Fibroblast of skin of scalp (primary cell): ENCODE results near the gene GIPC2.
"Not testable (repeated sequence)": the region's sequence is repeated elsewhere in the genome, so short reads cannot be mapped to it uniquely, and the experiment has no call there.

ENCODE experiments used
- DNase-seq: peaks from one replicate; pipeline ENCODE4 v3.0.0-alpha.2; 2013

Gene GIPC2

DNA sequence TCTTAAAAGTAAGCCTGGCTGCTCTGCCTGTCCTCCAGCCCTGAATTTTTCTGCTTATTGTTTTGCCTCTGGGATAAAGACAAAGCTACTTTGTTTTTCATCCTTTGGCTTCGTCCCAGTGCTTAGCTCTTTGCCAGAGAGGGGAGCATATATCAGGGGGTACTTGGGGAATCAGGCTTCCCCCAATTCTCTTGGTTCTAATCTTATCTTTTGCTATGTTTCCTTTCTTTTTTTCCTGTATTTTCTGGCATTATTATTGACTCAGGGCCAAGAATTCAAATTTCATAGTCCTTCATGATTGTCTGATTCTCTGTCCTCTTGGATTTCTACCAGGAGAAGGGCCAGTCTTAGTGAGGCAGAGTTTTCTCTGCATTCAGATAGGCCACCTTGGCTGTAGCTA is 51.2 kb downstream of the GIPC2 start:
- no peak for DNase-seq

DNA sequence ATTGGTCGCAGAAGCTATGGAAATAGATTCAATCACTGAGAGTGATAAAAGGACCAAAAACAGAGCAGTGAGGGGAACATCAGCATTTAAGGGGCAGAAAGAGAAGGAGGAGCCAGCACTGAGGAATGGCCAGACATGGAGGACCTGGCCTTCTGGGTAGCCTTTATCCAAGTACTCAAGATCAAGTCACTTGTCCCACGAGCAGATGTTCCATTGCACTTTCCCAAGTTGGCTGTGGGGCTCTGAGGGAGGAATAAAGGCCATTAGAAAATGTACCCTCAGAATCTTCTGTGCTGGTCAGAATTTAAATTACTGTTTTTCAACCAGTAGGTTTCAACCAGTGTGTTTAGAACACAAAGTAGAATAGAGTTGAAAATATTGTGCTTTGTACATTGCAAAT is 55.3 kb downstream of the GIPC2 start:
- no peak for DNase-seq

DNA sequence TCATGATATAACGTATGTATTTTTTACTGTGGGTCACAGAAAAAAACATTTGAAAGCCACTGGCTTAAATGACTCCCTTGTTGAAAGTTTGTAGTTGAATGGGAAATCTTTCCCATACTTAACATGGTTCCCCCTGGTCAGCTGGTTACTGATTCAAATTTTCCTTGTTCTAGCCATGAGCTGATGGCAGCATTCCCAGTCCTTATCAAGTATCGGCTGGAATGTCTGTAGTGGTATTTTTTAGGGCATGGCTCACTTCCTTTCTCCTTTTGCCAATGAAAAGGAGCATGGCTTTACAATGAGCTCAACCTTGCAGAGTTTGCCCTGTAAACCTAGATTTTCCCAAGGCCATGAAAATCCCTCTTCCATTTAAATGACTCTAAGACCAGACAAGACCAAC is 55.7 kb downstream of the GIPC2 start:
- DNase-seq = peak; percentile 94

DNA sequence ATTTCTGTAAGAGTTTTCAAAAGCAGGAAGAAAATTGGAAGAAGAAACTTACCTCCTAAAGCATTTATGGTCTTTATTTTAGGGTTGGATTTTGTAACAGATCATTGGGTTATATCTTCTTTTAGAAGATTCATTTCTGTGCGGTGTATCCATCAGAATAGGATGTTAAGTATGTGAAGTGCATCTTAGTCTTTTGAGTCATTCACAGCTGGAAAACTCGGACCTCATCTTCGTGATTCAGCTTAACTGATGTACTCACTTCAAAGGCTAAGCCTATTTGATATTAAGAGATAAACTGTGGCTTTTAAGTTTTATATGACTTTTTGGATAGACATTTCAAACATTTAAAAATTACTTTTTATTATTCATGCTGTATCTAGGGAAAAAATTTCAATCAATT is 56.3 kb downstream of the GIPC2 start:
- peak; percentile 88 for DNase-seq

DNA sequence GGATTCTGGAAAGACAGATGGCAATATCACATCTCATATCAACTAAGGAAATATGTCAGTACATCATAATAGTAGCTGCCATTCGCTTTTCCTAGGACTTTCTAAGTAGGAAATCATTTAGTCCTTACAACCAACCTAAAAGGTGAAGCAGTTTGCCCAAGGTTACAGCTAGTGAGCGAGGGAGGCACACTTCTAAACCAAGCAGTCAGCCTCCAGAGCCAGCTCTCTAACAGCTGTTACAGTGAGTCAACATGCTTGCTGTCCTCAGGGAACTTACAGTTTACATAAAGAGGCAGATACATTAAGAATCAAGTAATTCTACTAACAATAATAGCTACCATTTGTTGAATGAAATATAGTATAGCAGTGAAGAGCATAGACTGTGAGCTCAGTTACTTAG is 57.1 kb downstream of the GIPC2 start:
- DNase-seq = peak; percentile 22

DNA sequence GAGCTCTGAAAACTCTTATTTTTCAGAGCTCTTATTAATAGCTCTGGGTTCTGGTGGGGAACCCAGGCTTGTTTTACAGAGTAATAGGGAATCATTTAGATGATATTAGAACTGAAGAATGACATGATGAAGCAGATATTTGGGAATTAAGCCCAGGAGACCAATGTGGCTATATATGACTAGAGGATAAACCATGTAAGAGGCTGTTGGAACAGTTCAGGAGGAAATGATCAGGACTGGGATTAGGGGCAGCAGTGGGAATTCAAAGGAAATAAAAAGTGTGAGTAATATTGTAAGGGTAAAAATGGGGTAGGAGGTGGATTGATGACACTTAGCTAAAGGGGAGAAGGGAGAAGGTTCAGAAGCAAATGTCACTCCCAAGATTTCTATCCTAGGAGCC is 58.6 kb downstream of the GIPC2 start:
- DNase-seq = peak; percentile 91

DNA sequence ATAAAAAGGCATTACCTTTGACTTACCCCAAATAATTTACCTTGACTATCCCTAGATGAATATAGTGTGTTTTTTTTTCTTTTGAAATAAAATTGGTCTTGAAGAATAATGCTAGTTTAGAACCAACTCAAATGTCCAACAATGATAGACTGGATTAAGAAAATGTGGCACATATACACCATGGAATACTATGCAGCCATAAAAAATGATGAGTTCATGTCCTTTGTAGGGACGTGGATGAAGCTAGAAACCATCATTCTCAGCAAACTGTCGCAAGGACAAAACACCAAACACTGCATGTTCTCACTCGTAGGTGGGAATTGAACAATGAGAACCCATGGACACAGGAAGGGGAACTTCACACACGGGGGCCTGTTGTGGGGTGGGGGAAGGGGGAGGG is 63.9 kb downstream of the GIPC2 start:
- DNase-seq = not testable (repeated sequence)

DNA sequence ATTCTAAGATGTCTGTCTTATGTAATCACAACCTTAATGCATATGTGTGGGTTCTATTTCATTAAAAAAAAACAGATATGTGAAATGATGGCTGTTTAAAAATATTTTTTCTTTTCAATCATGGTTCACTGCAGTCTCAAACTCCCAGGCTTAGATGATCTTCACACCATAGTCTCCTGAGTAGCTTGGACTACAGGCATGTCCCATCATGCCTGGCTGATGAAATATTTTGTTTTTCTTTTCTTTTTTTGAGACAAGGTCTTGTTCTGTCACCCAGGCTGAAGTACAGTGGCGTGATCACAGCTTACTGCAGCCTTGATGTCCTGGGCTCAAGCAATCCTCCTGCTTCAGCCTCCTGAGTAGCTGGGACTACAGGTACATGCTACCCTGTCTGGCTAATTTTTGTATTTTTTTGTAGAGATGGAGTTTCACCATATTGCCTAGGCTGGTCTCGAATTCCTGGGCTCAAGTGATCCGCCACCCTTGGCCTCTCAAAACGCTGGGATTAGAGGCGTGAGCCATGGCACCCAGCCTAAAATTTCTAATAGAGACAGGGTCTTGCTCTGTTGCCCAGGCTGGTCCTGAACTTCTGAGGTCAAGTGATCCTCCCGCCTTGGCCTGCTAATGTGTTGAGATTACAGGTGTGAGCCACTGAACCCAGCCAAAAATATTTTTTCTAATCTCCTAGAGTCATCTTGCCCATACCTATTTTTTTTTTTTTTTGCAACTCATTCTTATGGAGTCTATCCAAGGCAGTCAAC is 67.6 kb downstream of the GIPC2 start:
- peak; percentile 11 for DNase-seq

DNA sequence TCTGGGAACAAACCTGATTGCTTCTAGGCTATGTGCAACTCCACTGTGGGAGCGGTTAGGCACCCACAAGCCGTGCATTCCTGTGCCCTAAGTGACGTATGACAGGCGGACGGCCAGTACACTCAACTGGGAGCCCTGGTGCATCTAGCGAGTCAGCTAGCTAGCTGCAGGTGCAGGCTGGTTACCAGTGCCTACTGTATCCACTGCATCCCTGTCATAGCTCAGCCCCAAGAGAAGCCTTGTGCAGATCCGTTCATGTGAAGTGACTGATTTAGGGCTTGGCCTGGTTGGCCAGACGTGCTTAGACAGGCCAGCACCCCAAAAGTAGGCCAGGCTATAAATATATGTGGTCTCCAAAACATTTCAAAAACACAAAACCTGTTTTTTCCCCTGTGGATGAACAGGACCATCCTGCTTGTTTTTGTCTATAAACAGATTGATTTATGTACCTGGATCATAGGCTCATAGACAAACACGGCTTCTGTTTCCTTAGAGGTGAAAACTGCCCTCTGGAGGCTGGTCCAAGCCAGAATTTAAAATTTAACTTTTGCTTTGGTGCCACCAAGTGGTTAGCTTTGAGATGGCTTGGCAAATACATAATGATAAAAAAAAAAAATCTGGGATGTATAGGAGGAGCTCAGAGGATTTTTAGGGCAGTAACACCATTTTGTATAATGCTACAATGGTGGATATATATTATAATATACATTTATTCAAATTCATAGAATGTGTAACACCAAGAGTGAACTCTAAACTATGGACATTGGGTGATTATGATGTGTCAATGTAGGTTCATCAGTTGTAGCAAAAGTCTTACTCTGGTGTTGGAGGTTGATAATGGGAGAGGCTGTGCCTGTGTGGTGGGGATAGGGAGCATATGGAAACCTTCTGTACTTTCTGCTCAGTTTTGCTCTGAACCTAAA is 68.5 kb downstream of the GIPC2 start:
- peak; percentile 80 for DNase-seq

DNA sequence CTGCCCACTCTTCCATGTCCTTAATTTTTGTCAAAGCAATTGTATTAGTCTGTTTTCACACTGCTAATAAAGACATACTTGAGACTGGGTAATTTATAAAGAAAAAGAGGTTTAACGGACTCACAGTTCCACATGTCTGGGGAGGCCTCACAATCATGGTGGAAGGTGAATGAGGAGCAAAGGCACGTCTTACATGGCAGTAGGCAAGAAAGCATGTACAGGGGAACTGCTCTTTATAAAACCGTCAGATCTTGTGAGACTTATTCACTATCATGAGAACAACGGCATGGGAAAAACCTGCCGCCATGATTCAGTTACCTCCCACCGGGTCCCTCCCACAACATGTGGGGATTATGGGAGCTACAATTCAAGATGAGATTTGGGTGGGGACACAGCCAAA is 74.7 kb downstream of the GIPC2 start:
- DNase-seq = not testable (repeated sequence)

DNA sequence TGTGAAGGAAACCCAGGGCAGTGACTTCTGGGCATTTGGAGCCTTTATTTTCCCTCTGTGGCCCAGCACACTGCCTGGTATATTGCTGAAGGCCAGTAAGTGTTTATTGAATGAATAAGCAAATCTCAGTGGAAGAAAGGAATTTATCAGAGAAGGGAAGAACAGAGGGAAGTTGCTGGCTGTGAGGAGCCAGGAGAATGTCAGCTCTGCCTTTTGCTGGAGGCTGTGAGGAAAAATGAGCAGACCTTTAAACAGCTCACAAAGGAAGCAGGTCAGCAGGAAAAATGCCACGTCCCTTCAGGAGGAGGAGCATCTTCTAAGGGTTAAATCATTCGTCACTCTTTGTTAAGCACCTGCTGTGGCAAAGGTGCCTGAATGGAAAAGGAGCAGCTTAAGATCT is 75.9 kb downstream of the GIPC2 start:
- peak; percentile 17 for DNase-seq

DNA sequence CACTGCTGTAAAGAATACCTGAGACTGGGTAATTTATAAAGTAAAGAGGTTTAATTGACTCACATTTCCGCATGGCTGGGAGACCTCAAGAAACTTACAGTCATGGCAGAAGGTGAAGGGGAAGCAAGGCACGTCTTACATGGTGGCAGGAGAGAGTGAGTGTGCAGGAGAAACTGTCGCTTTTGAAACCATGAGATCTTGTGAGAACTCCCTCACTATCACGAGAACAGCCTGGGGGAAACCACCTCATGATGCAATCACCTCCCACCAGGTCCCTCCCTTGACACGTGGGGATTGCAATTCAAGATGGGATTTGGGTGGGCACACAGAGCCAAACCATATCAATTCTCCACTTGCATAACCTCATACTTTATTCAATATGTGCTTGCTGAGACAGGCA is 76.6 kb downstream of the GIPC2 start:
- no peak for DNase-seq

DNA sequence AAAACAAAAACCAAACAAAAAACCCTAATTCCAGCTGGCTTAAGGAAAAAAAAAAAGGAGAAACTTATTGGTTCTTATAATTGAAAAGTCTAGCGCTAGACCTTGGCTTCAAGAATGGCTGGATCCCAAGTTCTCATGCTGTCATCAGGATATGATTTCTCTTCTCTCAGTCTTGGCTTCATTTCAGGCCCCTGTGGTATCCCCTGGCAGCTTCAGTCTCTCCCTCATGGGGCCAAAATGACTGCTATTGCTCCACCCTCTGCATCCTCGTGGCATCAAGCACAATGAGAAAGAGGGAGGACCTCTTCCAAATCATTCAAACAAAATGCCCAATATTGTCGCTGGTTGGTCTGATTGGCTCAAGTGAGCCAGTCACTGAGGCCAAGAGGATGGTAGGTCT is 80.7 kb downstream of the GIPC2 start:
- DNase-seq = peak; percentile 77

DNA sequence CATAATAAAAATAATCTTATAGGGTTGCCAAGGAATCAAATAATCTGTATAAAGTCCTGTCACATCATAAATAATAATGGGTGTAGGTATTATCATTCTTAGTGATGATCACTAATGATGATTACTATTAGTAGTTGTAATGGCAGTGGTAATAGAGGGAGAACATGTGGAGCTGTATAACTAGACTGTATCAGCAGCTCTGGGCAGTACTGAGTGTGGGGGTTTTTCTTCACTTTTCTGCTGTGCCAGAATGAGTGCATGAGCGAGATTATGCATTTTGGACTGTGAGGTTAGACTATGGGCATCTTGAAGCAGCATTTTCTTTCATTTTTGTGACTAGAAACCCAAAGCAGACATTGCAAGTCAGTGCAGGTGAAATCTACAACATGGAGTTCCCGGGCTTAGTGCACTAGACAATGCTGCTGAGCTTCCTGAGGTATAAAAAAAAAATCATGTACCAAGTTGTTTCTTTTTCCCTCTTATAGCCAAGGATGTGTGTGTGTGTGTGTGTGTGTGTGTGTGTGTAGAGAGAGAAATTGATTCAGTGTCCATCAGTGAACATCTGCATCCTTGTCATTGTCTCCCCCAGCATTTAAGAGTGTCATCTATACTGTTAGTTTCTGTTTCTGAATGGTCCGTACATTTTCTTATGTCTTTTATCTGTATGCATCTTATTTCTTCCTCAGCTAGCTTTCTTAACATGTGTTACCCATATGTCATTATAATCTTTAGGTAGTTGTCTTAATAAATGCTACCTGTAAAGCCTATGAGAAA is 86.6 kb downstream of the GIPC2 start:
- DNase-seq = no peak

DNA sequence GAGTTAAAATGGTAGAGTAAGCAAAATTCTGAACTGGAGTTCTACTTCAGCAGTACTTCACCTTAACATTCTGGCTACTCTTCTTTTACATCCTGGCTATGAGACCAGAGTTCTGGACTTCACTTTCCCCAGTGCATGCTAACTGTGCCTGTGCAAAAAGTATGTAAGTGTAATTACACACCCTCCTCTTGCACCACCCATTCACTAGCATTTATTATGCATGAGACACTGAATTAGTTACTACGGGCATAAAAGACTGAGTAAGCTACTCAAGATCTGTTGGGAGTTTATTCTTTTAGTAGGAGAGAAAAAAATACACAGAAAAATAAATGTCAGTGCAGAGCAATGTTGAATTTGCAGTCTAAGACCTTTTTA is 87.2 kb downstream of the GIPC2 start:
- DNase-seq = no peak

DNA sequence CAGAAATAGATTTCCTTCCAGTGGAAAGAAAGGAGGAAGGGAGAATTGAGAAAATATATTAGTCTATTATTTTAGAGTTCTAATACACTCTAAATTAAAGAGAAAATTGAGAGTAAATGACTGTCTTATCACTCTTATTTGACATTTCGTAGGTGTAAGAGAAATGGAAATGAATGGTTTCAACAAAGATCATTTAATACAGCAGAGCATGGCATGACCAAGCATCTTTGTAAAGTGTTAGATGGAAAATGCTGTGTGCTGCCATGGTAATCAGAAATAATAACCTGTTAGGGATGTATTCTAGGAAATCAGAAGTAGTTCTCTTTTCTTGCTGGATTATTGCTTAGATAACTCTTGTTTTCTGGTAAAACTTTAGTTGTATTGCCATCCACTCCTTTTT is 90.9 kb downstream of the GIPC2 start:
- no peak for DNase-seq

DNA sequence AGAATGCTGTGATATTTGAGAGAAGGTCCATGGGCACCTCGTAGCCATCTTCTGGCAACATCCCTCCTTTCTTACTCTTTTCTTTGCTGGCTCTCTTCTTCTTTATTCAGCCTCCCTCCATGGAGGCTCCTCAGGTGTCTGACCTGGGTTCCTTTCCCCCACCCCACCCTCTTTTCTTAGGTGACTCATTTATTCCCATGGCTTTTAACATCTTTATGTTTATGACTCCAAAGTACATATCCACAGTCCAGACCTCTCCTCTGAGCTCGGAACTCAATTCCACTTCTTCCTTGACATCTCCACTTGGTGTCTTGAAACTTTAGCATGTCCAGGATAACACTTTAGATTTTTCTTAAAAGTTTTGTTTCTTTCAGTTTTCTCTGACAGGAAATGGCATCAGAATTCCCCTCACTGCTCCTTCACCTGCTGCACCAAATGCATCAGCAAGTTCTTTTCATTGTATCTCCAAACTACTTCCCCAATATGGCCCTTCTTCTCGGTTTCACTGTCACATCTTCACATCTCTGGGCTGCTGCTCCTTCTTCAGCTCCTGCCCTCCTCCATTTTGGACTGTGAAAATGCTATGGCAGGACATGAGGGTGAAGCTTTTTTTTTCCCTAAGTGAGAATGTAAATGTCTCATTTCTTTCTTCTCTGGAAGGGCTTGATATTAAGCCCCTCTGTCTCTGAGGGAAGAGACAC is 95.9 kb downstream of the GIPC2 start:
- DNase-seq = no peak

DNA sequence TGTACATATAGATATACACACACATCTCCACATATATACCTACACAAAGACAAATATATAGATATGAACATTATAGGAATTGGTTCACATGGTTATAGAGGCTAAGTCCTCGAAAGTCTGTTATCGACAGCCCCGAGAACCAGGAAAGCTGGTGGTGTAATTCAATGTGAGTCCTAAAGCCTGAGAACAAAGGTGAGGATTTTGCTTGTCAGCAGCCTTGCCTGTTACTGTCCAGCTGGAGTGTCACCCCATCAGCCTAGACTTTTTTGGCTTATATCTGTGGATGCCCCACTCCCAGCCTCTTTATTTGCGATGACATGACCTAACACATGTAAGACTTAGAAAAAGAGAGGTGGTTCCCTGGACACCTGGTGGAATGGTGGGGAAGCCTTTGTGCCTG is 97.0 kb downstream of the GIPC2 start:
- DNase-seq = no peak

DNA sequence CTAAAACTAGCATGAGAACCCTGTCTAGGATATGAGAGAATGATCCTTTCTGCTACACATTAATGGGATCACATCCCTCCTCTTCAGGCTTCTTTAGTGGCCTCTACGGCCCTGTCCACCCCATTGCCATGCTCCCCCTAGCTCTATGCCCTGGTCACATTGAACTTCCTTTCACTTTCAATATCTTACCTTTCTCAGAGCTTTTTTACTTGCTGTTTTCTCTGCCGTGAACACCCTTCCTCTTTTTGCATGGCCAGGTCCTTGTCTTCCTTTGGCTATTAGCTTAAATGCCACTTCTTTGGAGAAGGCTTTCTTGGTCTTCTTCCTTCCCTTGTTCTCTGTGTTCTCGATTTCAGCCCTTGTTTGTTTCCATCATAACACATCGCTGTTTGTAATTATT is 97.4 kb downstream of the GIPC2 start:
- DNase-seq = no peak

DNA sequence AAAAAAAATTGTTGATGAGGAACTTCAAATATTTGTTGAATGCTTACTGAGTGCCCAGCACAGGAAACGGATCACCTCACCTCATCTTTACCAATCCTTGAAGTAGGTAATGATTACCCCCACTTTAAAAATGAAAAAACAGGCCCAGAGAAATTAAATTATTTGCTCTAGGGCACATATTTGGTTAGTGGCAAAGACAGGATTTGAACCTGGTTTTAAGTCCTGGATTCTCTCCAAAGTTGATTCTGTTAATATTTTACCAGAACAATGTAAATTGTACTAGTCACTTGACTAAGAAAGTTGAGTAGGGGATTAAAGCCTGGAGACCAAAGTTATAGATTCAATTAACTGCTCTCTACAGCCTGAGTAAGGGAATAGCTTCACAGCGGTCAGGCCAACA is 97.9 kb downstream of the GIPC2 start:
- no peak for DNase-seq

DNA sequence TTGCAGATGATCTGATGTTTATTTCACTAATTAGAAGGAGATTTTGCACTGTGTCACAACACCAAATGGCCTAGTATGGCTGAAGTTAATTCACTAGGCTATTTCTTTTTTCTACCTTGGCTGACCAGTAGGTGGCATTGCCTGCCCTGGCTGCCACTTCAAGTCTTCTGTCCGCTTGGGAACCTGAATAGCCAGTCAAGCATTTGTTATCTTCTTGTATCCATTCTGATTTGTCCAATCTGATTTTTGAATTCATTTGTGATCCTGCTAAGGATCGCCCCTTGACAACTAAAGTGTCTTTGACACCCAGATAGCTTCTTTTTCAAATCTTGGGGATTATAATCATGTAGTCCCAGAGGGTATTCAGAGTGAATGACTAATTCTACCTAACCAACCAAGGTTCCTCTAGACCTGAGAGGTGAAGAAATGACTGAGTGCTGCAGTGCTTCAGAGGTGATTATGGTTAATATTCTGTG is 99.4 kb downstream of the GIPC2 start:
- DNase-seq = peak; percentile 82

DNA sequence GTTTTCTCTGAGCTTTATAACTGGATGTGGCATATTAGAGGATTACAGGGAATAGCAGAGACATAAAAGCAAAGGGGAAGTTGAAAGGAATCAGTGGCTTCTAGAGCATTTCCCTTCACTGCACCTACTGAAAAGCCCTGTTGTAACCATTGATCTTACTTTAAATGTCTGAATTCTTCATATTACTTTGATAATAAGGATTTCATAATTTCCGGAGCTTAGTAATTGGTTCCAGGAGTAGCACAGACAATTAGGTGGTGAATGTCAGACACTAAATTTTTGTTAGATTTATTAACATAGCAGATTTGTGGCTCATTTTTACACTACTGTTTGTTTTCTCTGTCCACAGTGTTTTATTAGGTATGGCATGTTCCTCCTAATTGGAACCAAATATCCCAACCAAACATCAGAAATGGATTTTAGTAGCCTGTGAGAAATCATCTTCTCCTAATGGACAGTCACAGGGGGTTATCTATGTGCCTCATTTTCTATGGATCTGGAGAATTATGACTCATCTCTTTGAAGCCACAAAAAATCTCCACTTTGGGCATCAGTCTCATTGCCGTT is 100.5 kb downstream of the GIPC2 start:
- DNase-seq = peak; percentile 65
